Activated naive CD4-positive, alpha-beta T cell treated with anti-CD3 and anti-CD28 coated beads, Interleukin-2, amount 50 U/mL, for 16 hours (primary cell): ENCODE measurements around the gene MED12.

Source experiments
- DNase-seq: peaks from one replicate; pipeline ENCODE4 v3.0.0-alpha.2; 2020

MED12 gene

GRCh38 chrX:71118032-71118984 is at the start of gene MED12:
MED12 (plus strand) TSS chrX:71118596; CDS start chrX:71118755, 159 bp downstream.
- DNase-seq, result peak; percentile 82

GRCh38 chrX:71070531-71070930 is 47.9 kb upstream of the MED12 start:
- DNase-seq, result no peak

- no peak for DNase-seq
Observed at GRCh38 chrX:71081330-71082123, 36.9 kb upstream of the MED12 start.

- DNase-seq, result no peak
Observed at GRCh38 chrX:71082124-71082647, 36.2 kb upstream of the MED12 start.

- DNase-seq, result no peak
Observed at GRCh38 chrX:71082822-71083221, 35.6 kb upstream of the MED12 start.

GRCh38 chrX:71085900-71086299 is 32.5 kb upstream of the MED12 start:
- DNase-seq, result no peak

GRCh38 chrX:71091263-71091662 is 27.1 kb upstream of the MED12 start:
- DNase-seq, result no peak

GRCh38 chrX:71095033-71095432 is 23.4 kb upstream of the MED12 start:
- no peak for DNase-seq

GRCh38 chrX:71095555-71095980 is 22.8 kb upstream of the MED12 start, which contains the start of gene FOXO4:
FOXO4 (plus strand) TSS chrX:71095851; CDS start chrX:71096529, 678 bp downstream.
- DNase-seq, result peak; percentile 88

GRCh38 chrX:71095981-71096759 is 22.2 kb upstream of the MED12 start:
- no peak for DNase-seq

- no peak for DNase-seq
Observed at GRCh38 chrX:71096760-71097032, 21.7 kb upstream of the MED12 start.

- peak; percentile 78 for DNase-seq
Observed at GRCh38 chrX:71098302-71098701, 20.1 kb upstream of the MED12 start.

GRCh38 chrX:71098951-71099506 is 19.4 kb upstream of the MED12 start:
- no peak for DNase-seq

- no peak for DNase-seq
Observed at GRCh38 chrX:71099736-71100135, 18.7 kb upstream of the MED12 start.

GRCh38 chrX:71100581-71101505 is 17.6 kb upstream of the MED12 start:
- DNase-seq, result peak; percentile 13

GRCh38 chrX:71102292-71102691 is 16.1 kb upstream of the MED12 start:
- DNase-seq, result no peak

- DNase-seq, result peak; percentile 24
Observed at GRCh38 chrX:71103110-71103983, 15.0 kb upstream of the MED12 start.

- DNase-seq, result no peak
Observed at GRCh38 chrX:71105628-71106027, 12.8 kb upstream of the MED12 start.

- no peak for DNase-seq
Observed at GRCh38 chrX:71106427-71106826, 12.0 kb upstream of the MED12 start, which contains the start of gene CXorf65. CXorf65 (minus strand) TSS chrX:71106740; CDS start chrX:71106556, 184 bp downstream.

GRCh38 chrX:71107245-71107644 is 11.2 kb upstream of the MED12 start:
- DNase-seq, result no peak
